Hippocampal formation (tissue), 2 donors: ENCODE measurements around the gene MNX1.

ENCODE experiments used
- DNase-seq, 2 donors: peaks; one replicate each; lab custom pipeline; 2025; lab: John Stamatoyannopoulos, UW

MNX1 gene

DNA sequence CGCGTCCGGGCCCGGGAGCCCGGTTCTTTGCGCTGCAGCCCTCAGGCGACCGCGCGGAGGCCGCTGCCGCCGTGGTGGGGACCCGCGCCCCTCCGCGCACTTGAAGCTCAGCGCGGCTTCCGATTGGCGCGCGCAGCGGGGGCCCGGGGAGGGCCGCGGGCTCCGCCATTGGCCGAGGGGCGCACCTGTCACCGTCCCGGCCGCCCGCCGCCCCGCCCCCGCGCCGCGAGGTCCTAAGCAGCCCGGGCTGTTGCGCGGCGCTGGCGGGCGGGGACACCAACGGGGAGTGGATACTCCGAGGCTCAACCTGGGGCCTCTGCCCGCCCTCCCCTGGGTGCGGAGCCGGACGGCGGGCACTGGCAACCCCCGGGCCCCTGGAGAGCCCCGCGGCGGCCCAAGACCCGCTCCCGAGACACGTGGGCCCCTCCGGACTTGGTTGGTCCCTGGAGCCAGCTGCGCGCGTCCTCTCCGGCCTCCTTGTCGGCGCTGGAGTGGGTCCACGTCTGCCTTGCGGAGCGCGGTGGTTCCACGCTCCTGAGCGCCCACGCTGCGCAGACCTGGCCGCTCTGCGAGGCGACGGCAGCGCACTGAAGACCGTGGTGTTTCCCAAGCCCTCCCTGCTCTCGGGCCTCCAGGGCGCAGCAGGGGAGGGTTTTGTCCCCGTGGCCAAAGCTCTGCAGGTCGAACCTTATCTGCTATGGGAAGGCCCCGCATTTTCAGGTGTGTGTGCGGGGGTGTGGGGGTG, at the start of gene MNX1:
TSS of gene MNX1 (minus strand) at position 76 of the 745 bp plus-strand sequence. CDS start 313 bp downstream, outside the sequence.
- DNase-seq, result no peak

DNA sequence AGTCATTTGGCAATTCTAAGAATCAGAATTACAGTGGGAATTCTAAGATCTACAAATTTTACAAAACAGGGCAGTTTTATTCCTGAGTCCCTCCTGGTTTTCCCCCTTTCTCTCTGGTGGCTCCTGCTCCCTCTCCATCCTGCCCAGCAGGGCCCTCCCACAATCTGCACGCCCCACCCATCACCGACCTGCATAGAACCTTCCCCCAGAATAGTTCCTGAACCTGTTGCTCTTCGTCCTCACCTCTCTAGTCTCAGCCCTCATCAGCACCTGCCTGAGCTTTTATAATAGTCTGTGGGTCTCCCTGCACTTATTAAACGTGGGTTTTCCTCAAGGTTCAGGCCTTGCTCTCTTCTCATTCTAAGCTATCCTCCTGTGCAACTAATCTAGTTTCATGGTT, 49.1 kb upstream of the MNX1 start:
- DNase-seq, result no peak

- no peak for DNase-seq
These were observed 48.2 kb upstream of the MNX1 start for GRCh38 chr7:157058701-157059100.

- no peak for DNase-seq
These were observed 47.6 kb upstream of the MNX1 start for GRCh38 chr7:157058068-157058467.

- DNase-seq, result no peak
These were observed 46.8 kb upstream of the MNX1 start for GRCh38 chr7:157056957-157057902.

DNA sequence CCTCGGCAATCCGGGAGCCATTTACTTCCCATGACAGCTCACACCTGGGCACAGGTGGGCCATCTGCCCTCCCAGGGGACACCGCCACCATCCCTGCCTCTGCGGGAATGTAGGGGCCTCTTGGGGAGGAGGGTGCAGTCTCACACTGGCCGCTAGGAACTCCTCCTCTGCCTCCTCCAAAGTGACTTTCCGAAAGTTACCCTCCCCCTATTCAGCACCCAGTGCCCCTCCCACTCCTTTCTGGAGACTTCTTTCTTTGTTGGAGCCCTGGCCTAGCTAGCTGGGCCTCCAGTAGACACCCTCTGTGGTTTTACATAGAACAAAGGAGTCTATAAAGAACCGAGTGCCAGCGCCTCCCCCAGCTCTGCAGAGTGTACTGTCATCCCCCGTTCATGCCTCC, 45.8 kb upstream of the MNX1 start:
- DNase-seq, result no peak

DNA sequence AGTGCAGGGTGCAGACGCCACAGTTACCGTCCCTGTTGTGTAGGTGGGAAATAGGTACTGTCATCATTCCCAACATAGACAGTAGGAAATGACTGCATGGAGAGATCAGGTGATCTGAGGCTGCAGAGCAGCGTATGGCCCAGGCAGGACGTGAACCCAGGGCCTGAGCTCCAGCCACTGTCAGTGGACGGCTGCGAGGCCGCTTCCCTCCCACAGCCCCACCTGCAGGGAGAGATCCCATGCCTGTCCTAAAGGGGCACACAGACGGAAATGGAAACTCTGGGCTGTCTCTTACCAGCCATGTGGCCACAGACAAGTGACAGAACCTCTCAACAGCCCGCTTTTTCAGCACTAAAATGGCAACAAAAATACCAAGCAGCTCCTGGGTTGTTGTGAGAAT, 44.5 kb upstream of the MNX1 start:
- no peak for DNase-seq

- no peak for DNase-seq
These were observed 42.7 kb upstream of the MNX1 start for GRCh38 chr7:157053118-157053517.

DNA sequence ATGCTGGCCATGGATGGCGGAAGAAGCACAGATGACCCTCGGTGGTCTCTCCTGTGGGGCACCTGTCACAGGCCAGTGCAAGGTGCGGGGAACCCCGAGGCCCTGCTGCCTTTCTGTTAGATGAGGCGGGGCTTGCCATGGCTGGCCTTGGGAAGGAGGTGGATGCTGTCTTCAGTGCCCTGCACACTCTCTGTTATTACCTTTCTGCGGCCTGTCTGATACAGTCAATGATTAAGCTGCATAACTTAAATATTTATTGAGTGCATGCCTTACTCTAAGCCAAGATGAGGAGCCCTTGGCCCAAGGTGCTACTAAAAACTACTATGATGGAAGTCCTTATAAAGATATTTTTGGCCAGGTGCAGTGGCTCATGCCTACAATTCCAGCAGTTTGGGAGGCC, 36.7 kb upstream of the MNX1 start:
- no peak for DNase-seq

DNA sequence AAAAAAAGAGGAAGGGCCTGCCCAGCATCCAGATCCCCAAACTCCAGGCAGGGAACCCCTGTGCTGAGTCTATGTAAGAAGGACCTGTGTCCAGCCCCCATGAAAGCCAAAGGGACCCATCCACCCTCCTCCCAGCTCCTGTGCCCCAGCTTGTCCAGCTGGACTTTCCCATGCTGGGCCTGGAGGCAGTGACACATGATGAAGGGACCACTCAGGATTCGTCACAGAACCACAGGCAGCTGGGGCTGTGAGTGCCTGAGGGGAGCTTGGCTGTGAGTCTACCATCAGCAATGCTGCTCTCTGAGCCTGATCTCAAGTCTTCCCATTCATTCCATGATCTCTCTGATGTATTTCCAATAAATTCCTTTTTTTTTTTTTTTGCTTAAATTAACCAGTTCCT, 36.2 kb upstream of the MNX1 start:
- DNase-seq, result no peak

- DNase-seq, result no peak
These were observed 34.6 kb upstream of the MNX1 start for GRCh38 chr7:157044943-157045660.

- DNase-seq, result no peak
These were observed 33.8 kb upstream of the MNX1 start for GRCh38 chr7:157044147-157044687.

DNA sequence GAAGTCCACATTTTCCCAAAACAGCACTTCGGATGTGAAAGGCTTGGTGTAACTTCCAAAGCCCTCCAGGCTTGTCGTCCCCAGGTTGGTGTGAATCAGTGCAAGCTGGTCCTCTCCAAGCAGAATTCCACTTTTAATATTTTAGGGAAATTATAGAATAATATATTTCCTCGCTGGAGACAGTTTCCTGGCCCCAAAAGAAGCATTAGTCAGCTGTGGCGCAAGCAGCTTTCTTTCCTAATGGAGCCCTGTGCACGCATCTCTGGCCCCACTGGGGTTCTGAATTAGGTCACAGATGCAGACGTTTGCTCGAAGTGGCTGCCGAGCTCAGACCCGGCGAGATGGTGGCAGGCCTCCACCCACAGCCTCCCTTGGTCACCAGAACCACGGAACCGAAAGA, 33.3 kb upstream of the MNX1 start:
- no peak for DNase-seq

- DNase-seq, result no peak
These were observed 31.2 kb upstream of the MNX1 start for GRCh38 chr7:157041514-157042277.

DNA sequence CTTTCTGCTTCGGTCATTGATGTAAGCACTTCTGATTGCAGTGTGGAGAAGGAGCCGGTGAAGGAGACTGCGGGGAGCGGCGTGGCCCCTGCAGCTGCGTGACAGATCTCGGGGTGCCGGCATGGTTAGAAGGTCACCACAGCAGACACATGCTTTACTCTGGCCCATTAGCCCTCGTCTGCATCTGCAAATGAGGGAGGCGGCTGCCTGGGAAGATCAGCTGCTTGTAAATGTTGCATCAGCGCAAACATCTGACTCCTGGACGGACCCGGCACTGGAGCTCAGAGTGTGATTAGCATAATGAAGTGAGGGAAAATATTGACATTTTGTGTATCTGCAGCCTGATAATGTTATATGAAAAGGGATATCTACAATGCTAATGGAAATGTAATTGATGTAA, 30.5 kb upstream of the MNX1 start:
- no peak for DNase-seq

GRCh38 chr7:157037635-157038034, 27.2 kb upstream of the MNX1 start:
- no peak for DNase-seq

- DNase-seq, result no peak
These were observed 26.6 kb upstream of the MNX1 start for GRCh38 chr7:157037028-157037427.

- DNase-seq, result no peak
These were observed 25.5 kb upstream of the MNX1 start for GRCh38 chr7:157035979-157036378.

DNA sequence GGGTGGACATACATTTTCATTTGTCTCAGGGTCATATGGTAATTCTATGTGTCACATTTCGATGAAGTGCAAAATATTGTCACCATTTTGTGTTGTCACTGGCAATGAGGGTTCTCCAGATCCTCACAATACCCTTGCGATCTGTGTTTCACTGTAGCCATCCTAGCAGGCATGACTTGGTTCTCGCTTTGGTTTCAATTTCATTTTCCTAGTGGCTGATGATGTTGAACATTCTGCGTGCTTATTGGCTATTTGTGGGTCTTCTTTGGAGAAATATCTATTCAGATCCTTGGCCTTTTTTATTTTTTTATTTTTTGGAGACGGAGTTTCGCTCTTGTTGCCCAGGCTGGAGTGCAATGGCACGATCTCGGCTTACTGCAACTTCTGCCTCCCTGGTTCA, 24.8 kb upstream of the MNX1 start:
- no peak for DNase-seq

GRCh38 chr7:157033483-157034473, 23.3 kb upstream of the MNX1 start:
- no peak for DNase-seq
